GM12872 (cell line): ENCODE data around the gene ADSS2.

Experiments used
- CTCF ChIP-seq: IDR thresholded peaks from 3 replicates; pipeline ENCODE4 v1.5.1; 2011; ENCODE audit warnings: low read depth, mild to moderate bottlenecking, low read length, moderate library complexity; ENCODE audit not compliant: insufficient read depth

Gene ADSS2

GRCh38 chr1:244448279-244449036 lies 3.3 kb downstream of the ADSS2 start:
- no peak for TF ChIP-seq CTCF

GRCh38 chr1:244447552-244447951 lies 4.2 kb downstream of the ADSS2 start:
- no peak for TF ChIP-seq CTCF

DNA sequence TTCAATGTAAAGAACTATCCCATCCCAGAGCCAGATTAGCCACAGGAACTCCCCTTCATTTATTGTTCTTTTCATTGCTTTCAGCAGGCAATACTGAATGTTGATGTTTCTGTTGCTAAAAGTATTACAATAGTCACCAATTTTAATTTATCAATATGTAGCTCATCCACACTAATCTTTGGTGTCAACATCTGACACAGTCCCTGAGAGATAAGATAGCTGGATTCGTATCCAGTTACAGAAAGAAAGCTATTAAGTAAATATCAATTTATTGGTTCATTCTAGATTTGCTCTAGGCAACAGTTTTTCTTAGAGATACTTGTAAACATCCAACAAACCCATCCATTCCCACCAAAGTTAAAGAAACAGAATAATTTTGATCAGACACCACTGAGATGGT lies 4.7 kb downstream of the ADSS2 start:
- TF ChIP-seq CTCF = no peak

GRCh38 chr1:244445320-244446181 lies 6.2 kb downstream of the ADSS2 start:
- no peak for TF ChIP-seq CTCF

GRCh38 chr1:244444854-244445253 lies 6.9 kb downstream of the ADSS2 start:
- TF ChIP-seq CTCF = no peak

GRCh38 chr1:244442850-244443249 lies 8.9 kb downstream of the ADSS2 start:
- TF ChIP-seq CTCF = no peak

- no peak for TF ChIP-seq CTCF
Observed at GRCh38 chr1:244439391-244440032, 12.2 kb downstream of the ADSS2 start.
